NOMO-1 treated with dmso at 0.1 percent for 144 hours (cell line): ENCODE measurements around the gene HCN3.
A peak's percentile ranks its signal among the peaks of the same experiment; 100 is the strongest.

Experiments used
- DNase-seq: peaks from one replicate; lab custom pipeline; 2025; ENCODE audit not compliant: unreplicated experiment; lab: John Stamatoyannopoulos, UW

Gene HCN3

GRCh38 chr1:155254228-155254713 is 23.0 kb upstream of the HCN3 start:
- DNase-seq: no peak

- DNase-seq: no peak
These were observed 22.5 kb upstream of the HCN3 start for GRCh38 chr1:155254714-155255242.

- DNase-seq: peak; percentile 51
These were observed 21.8 kb upstream of the HCN3 start, which contains the start of gene ENTREP3 for GRCh38 chr1:155255243-155256007. Gene ENTREP3, minus strand, starts transcription at chr1:155255483. Its CDS starts 606 bp downstream, at chr1:155254877.

GRCh38 chr1:155256058-155256852 is 21.0 kb upstream of the HCN3 start:
- DNase-seq: no peak

- DNase-seq: no peak
These were observed 17.0 kb upstream of the HCN3 start for GRCh38 chr1:155260276-155260675.

GRCh38 chr1:155261493-155261851 is 15.8 kb upstream of the HCN3 start:
- DNase-seq: no peak

GRCh38 chr1:155261852-155262673 is 15.2 kb upstream of the HCN3 start, which contains the start of gene SCAMP3:
Gene SCAMP3, minus strand, starts transcription at chr1:155262360. Its CDS starts 209 bp downstream, at chr1:155262151.
- peak; percentile 92 for DNase-seq

- DNase-seq: no peak
These were observed 14.2 kb upstream of the HCN3 start for GRCh38 chr1:155263067-155263466.

- DNase-seq: no peak
These were observed 10.7 kb upstream of the HCN3 start for GRCh38 chr1:155266553-155266952.

GRCh38 chr1:155267373-155267772 is 9.9 kb upstream of the HCN3 start:
- DNase-seq: no peak

GRCh38 chr1:155268630-155269029 is 8.6 kb upstream of the HCN3 start:
- no peak for DNase-seq

- no peak for DNase-seq
These were observed 7.9 kb upstream of the HCN3 start for GRCh38 chr1:155269381-155269780.

GRCh38 chr1:155272466-155273342 is 4.6 kb upstream of the HCN3 start:
- no peak for DNase-seq

GRCh38 chr1:155273343-155274245 is 3.7 kb upstream of the HCN3 start, which contains the start of gene CLK2:
Gene CLK2, minus strand, starts transcription at chr1:155273504. Its CDS starts 2,527 bp downstream, at chr1:155270977.
- DNase-seq: peak; percentile 94

- DNase-seq: no peak
These were observed 832 bp downstream of the HCN3 start for GRCh38 chr1:155277902-155278688.

- no peak for DNase-seq
These were observed 1.5 kb downstream of the HCN3 start for GRCh38 chr1:155278689-155279160.

- DNase-seq: no peak
These were observed 2.0 kb downstream of the HCN3 start for GRCh38 chr1:155279268-155279667.
